SIG-M5 treated with dmso at 0.1 percent for 504 hours (cell line): ENCODE results near the gene SELENOO.

Source experiments
- DNase-seq: peaks from one replicate; lab custom pipeline; 2025; ENCODE audit not compliant: unreplicated experiment; lab: John Stamatoyannopoulos, UW

The SELENOO gene

GRCh38 chr22:50264104-50264745, 63.4 kb downstream of the SELENOO start:
- no peak for DNase-seq

GRCh38 chr22:50264946-50265669, 64.3 kb downstream of the SELENOO start:
- no peak for DNase-seq

- no peak for DNase-seq
These were observed 66.2 kb downstream of the SELENOO start for GRCh38 chr22:50266994-50267393.
